A549 (cell line): ENCODE data around the gene NCOA4. TPM values are rescaled to one million over a fixed set of nuclear protein-coding genes. Genes with fewer than 3 reads are reported as not detected.

Experiments used
- ATAC-seq, 2 experiments: fragments of 200-7000 bp in 1 of 2; fragments of >200 bp in 1 of 2; cut with Nextera tagmentation in 1 of 2; cut with Tn5 transposase in 1 of 2; 3 replicates each; pipeline versions ENCODE4 v1.8.0 to v1.9.1; 2018 to 2020; ENCODE audit warnings: mild to moderate bottlenecking in 1 of 2, moderate library complexity in 1 of 2
- CTCF ChIA-PET: fragments of 300-600 bp; sonication (Branson Sonifier 250); formaldehyde crosslinking; extraction: SDS; loops from one replicate; lab custom pipeline; 2021; ENCODE audit warnings: antibody characterized with exemption, inconsistent platforms; lab: Yijun Ruan, JAX
- POLR2A ChIA-PET: fragments of 350-600 bp; formaldehyde crosslinking; extraction: SDS; loops from one replicate; lab custom pipeline; 2021; ENCODE audit warnings: antibody characterized with exemption, inconsistent platforms; lab: Yijun Ruan, JAX
- DNase-seq, 2 experiments: peaks; one replicate each; pipeline versions ENCODE4 v3.0.0 to v3.0.0-alpha.2; 2011 to 2016; ENCODE audit warnings: low read depth in 1 of 2, low spot score in 1 of 2
- FAIRE-seq: peaks from 2 replicates; lab custom pipeline; 2011; peaks lifted over from hg19 to GRCh38; lab: Jason Lieb, UNC
- H3K27ac ChIP-seq, 2 experiments: fragments of >200 bp; sonication (Bioruptor Twin); formaldehyde crosslinking; 3 replicates each; pipeline ENCODE4 v1.5.1; 2016 to 2017
- H3K4me1 ChIP-seq: fragments of >200 bp; sonication (Bioruptor Twin); formaldehyde crosslinking; 3 replicates; pipeline ENCODE4 v1.6.1; 2016
- H3K4me2 ChIP-seq: fragments of >200 bp; sonication (Bioruptor Twin); formaldehyde crosslinking; 3 replicates; pipeline ENCODE4 v1.6.1; 2016
- H3K4me3 ChIP-seq: fragments of >200 bp; sonication (Bioruptor Twin); formaldehyde crosslinking; 3 replicates; pipeline ENCODE4 v1.5.1; 2016
- H3K9me3 ChIP-seq: fragments of >200 bp; sonication (Bioruptor Twin); formaldehyde crosslinking; 3 replicates; pipeline ENCODE4 v1.6.1; 2016
- BHLHE40 ChIP-seq: IDR thresholded peaks from 2 replicates; pipeline ENCODE4 v1.6.1; 2012; ENCODE audit warnings: low read depth, low read length, inconsistent platforms
- CBX8 ChIP-seq: fragments of 200-600 bp; sonication (generic); IDR thresholded peaks from 2 replicates; pipeline ENCODE4 v1.6.1; 2016
- E2F6 ChIP-seq: IDR thresholded peaks from 2 replicates; pipeline ENCODE4 v1.6.1; 2012; ENCODE audit warnings: low read depth, borderline replicate concordance
- EHF ChIP-seq: fragments of 250-450 bp; sonication (Bioruptor Pico); IDR thresholded peaks from 2 replicates; pipeline ENCODE4 v1.5.0; 2020; ENCODE audit warnings: mild to moderate bottlenecking
- ELK1 ChIP-seq: fragments of 150-350 bp; IDR thresholded peaks from 2 replicates; pipeline ENCODE4 v1.6.1; 2014; ENCODE audit warnings: low read depth, mild to moderate bottlenecking, low read length
- EP300 ChIP-seq, 2 experiments: fragments of >200 bp; sonication (Bioruptor Twin); formaldehyde crosslinking; IDR thresholded peaks; 2 replicates in 1 of 2; 3 replicates in 1 of 2; pipeline ENCODE4 v1.6.1; 2016 to 2017
- FOSB ChIP-seq: fragments of 250-450 bp; sonication (Bioruptor Pico); IDR thresholded peaks from 2 replicates; pipeline ENCODE4 v1.5.0; 2020; ENCODE audit warnings: mild to moderate bottlenecking, moderate library complexity
- FOSL2 ChIP-seq, 2 experiments: fragments of 450-650 bp in 1 of 2; fragments of >200 bp in 1 of 2; sonication (Bioruptor Twin) in 1 of 2; formaldehyde crosslinking; IDR thresholded peaks; 2 replicates each; pipeline versions ENCODE4 v1.5.0 to v1.6.1; 2016 to 2020; ENCODE audit warnings: mild to moderate bottlenecking in 1 of 2, moderate library complexity in 1 of 2
- HEYL ChIP-seq: fragments of 250-450 bp; sonication (Bioruptor Pico); IDR thresholded peaks from 2 replicates; pipeline ENCODE4 v1.8.0; 2021; ENCODE audit warnings: mild to moderate bottlenecking, moderate library complexity
- HMGXB4 ChIP-seq: fragments of 250-450 bp; sonication (Bioruptor Pico); IDR thresholded peaks from 2 replicates; pipeline ENCODE4 v1.5.0; 2021; ENCODE audit warnings: mild to moderate bottlenecking, moderate library complexity, borderline replicate concordance
- HOXA7 ChIP-seq: fragments of 250-450 bp; sonication (Bioruptor Pico); IDR thresholded peaks from 2 replicates; pipeline ENCODE4 v1.5.0; 2020; ENCODE audit warnings: mild to moderate bottlenecking, moderate library complexity
- HOXB13 ChIP-seq: fragments of 250-450 bp; sonication (Bioruptor Pico); IDR thresholded peaks from 2 replicates; pipeline ENCODE4 v1.5.0; 2020; ENCODE audit warnings: low read depth, mild to moderate bottlenecking, moderate library complexity
- JUNB ChIP-seq: fragments of >200 bp; sonication (Bioruptor Twin); formaldehyde crosslinking; IDR thresholded peaks from 2 replicates; pipeline ENCODE4 v1.6.1; 2016
- MYC ChIP-seq: IDR thresholded peaks from 2 replicates; pipeline ENCODE4 v1.6.1; 2012; ENCODE audit warnings: mild to moderate bottlenecking, inconsistent platforms, low read length, improper control_type of control experiment, borderline replicate concordance
- NFE2L2 ChIP-seq: fragments of 150-350 bp; conservative IDR thresholded peaks from 2 replicates; pipeline ENCODE4 v1.6.1; 2014; ENCODE audit warnings: low read length
- NPAS2 ChIP-seq: fragments of 250-450 bp; sonication (Bioruptor Pico); IDR thresholded peaks from 2 replicates; pipeline ENCODE4 v1.8.0; 2022; ENCODE audit warnings: mild to moderate bottlenecking, moderate library complexity, borderline replicate concordance
- NR3C1 ChIP-seq: fragments of >200 bp; sonication (Bioruptor Twin); formaldehyde crosslinking; IDR thresholded peaks from 3 replicates; pipeline ENCODE4 v1.6.1; 2017
- PBX3 ChIP-seq: IDR thresholded peaks from 2 replicates; pipeline ENCODE4 v1.6.1; 2012
- RCOR1 ChIP-seq: fragments of 150-350 bp; IDR thresholded peaks from 2 replicates; pipeline ENCODE4 v1.6.1; 2014; ENCODE audit warnings: antibody characterized with exemption, low read length, low read depth
- REST ChIP-seq: fragments of 200-600 bp; sonication (generic); IDR thresholded peaks from 2 replicates; pipeline ENCODE4 v1.6.1; 2016; ENCODE audit warnings: antibody characterized with exemption, mild to moderate bottlenecking, moderate library complexity
- SMC3 ChIP-seq: fragments of >200 bp; sonication (Bioruptor Twin); formaldehyde crosslinking; IDR thresholded peaks from 3 replicates; pipeline ENCODE4 v1.6.1; 2018; ENCODE audit warnings: inconsistent platforms
- TP53 ChIP-seq: fragments of 250-450 bp; sonication (Bioruptor Pico); IDR thresholded peaks from 2 replicates; pipeline ENCODE4 v1.5.0; 2021; ENCODE audit warnings: mild to moderate bottlenecking, moderate library complexity
- ZC3H11A ChIP-seq: fragments of 450-650 bp; IDR thresholded peaks from 2 replicates; pipeline ENCODE4 v1.6.1; 2014; ENCODE audit warnings: antibody characterized with exemption, mild to moderate bottlenecking
- ZNF302 ChIP-seq: fragments of 250-450 bp; sonication (Bioruptor Pico); IDR thresholded peaks from 2 replicates; pipeline ENCODE4 v1.9.0; 2021; ENCODE audit warnings: inconsistent platforms, mild to moderate bottlenecking, moderate library complexity
- ZSCAN20 ChIP-seq: fragments of 250-450 bp; sonication (Bioruptor Pico); IDR thresholded peaks from 2 replicates; pipeline ENCODE4 v1.8.0; 2022; ENCODE audit warnings: mild to moderate bottlenecking, moderate library complexity
- WGBS: methylation state at CpG from one replicate; pipeline ENCODE4 v1.1.6; 2017; ENCODE audit errors: missing lambda C conversion rate; 5-methylcytosine and 5-hydroxymethylcytosine counted together
- polyA plus RNA-seq, 4 experiments: library from polyadenylated mRNA; depleted of rRNA in 3 of 4; stranded (reverse); fragments of >200 nt; fragmentation: RNase III in 1 of 4; extraction: RNeasy Plus Mini Kit Qiagen cat#74134 plus additional on column Dnase treatment in 1 of 4; gene quantifications; 2 replicates in 3 of 4; 3 replicates in 1 of 4; pipeline ENCODE4 v1.2.3, GENCODE V29; 2011 to 2017

The NCOA4 gene
- polyA plus RNA-seq, 2 of the 4 experiments (the other 2 are of a cell fraction): 72.1 to 112 TPM

GRCh38 chr10:46035923-46036849 lies 5.8 kb upstream of the NCOA4 start:
- DNase-seq (no peak), FAIRE-seq (no peak), ATAC-seq (peak; percentile 35 to 58; a peak in 3 of 6 replicates)
- H3K9me3 ChIP-seq: no peaks in the 10 kb centered on the region
- TF ChIP-seq MYC: no peak
- no peak for TF ChIP-seq NR3C1
- TF ChIP-seq FOSB: no peak
- TF ChIP-seq ZNF302 (CRISPR knock-in tag): no peak
- no peak for TF ChIP-seq HMGXB4 (CRISPR knock-in tag)
- no peak for TF ChIP-seq NFE2L2
- TF ChIP-seq E2F6: no peak
- TF ChIP-seq SMC3: no peak
- TF ChIP-seq ELK1: no peak
- TF ChIP-seq ZSCAN20 (CRISPR knock-in tag): no peak
- TF ChIP-seq NPAS2 (CRISPR knock-in tag): no peak
- no peak for TF ChIP-seq TP53 (CRISPR knock-in tag)
- no peak for TF ChIP-seq HEYL
- TF ChIP-seq FOSL2 (IDR thresholded peaks at IDR 0.05): no peak
- no peak for TF ChIP-seq FOSL2 (CRISPR knock-in tag; IDR thresholded peaks at IDR 0.05)
- TF ChIP-seq EHF (CRISPR knock-in tag): no peak
- TF ChIP-seq PBX3: no peak
- ChIA-PET CTCF (interaction anchor here (0.9 kb wide), 1 partner anchor 183 kb away, joined by 3 read pairs; no protein-coding TSS in a partner anchor), POLR2A (no interaction called here)
- peaks cover 4% of the 10 kb centered on the region; the same call in 1 of the 3 replicates for H3K4me1 ChIP-seq
- H3K4me3 ChIP-seq: no peak overlapping the region
- no peak overlapping the region for H3K4me2 ChIP-seq
- no peak overlapping the region for H3K27ac ChIP-seq
- 33% methylated on average over 8 of the region's 8 CpGs for WGBS

- Histone ChIP-seq H3K4me3 (no peak overlapping the region), H3K4me2 (no peak overlapping the region), H3K27ac (no peak overlapping the region), H3K9me3 (no peaks in the 10 kb centered on the region), H3K4me1 (peaks cover 19% of the 10 kb centered on the region)
- ChIA-PET POLR2A (no interaction called here), CTCF (interaction anchor here (0.9 kb wide), 1 partner anchor 9 kb away, joined by 3 read pairs; no protein-coding TSS in a partner anchor)
- peak in 1 of 2 experiments; percentile 46 for DNase-seq
- FAIRE-seq: no peak
- no peak for ATAC-seq
- TF ChIP-seq NFE2L2 (no peak), PBX3 (no peak), HOXA7 (CRISPR knock-in tag) (no peak), BHLHE40 (no peak), EP300 (IDR thresholded peaks at IDR 0.05) (no peak), JUNB (no peak), CBX8 (no peak), ZC3H11A (no peak), HMGXB4 (CRISPR knock-in tag) (no peak), REST (no peak), RCOR1 (no peak), HOXB13 (CRISPR knock-in tag) (no peak)
These were observed 3.2 kb upstream of the NCOA4 start for GRCh38 chr10:46033602-46034011.
